H9 (cell line): ENCODE measurements around the gene R3HDM2. TPM values are rescaled to one million over a fixed set of nuclear protein-coding genes. Genes with fewer than 3 reads are reported as not detected.

Experiments used
- DNase-seq: peaks from one replicate; pipeline ENCODE4 v3.0.0-alpha.2; 2017
- H2AFZ ChIP-seq: one replicate; pipeline ENCODE4 v1.6.1; 2013; ENCODE audit warnings: mild to moderate bottlenecking, low read length, control low read depth, moderate library complexity
- H2AK5ac ChIP-seq: 2 replicates; pipeline ENCODE4 v1.6.1; 2013; ENCODE audit warnings: low read length, control low read depth, mixed read lengths; ENCODE audit not compliant: insufficient read length
- H2BK120ac ChIP-seq: one replicate; pipeline ENCODE4 v1.6.1; 2013; ENCODE audit warnings: low read depth, mild to moderate bottlenecking, low read length, control low read depth, inconsistent platforms; ENCODE audit not compliant: poor library complexity, severe bottlenecking
- H2BK12ac ChIP-seq: 2 replicates; pipeline ENCODE4 v1.6.1; 2013; ENCODE audit warnings: low read length, control low read depth, mixed read lengths, low read depth; ENCODE audit not compliant: insufficient read length
- H2BK15ac ChIP-seq: 2 replicates; pipeline ENCODE4 v1.6.1; 2013; ENCODE audit warnings: low read depth, low read length, control low read depth
- H2BK20ac ChIP-seq: one replicate; pipeline ENCODE4 v1.6.1; 2013; ENCODE audit warnings: low read depth, mild to moderate bottlenecking, low read length, control low read depth, inconsistent platforms; ENCODE audit not compliant: poor library complexity, severe bottlenecking
- H2BK5ac ChIP-seq: 2 replicates; pipeline ENCODE4 v1.6.1; 2013; ENCODE audit warnings: low read length, control low read depth, mixed read lengths; ENCODE audit not compliant: insufficient read length
- H3K14ac ChIP-seq: 2 replicates; pipeline ENCODE4 v1.6.1; 2013; ENCODE audit warnings: low read length, control low read depth; ENCODE audit not compliant: insufficient read depth
- H3K18ac ChIP-seq: 2 replicates; pipeline ENCODE4 v1.6.1; 2013; ENCODE audit warnings: low read depth, mild to moderate bottlenecking, mixed read lengths, low read length, control low read depth; ENCODE audit not compliant: insufficient read length
- H3K23ac ChIP-seq: 2 replicates; pipeline ENCODE4 v1.6.1; 2013; ENCODE audit warnings: low read length, control low read depth, mixed read lengths, low read depth; ENCODE audit not compliant: insufficient read length
- H3K23me2 ChIP-seq: 2 replicates; pipeline ENCODE4 v1.6.1; 2013; ENCODE audit warnings: low read depth, mild to moderate bottlenecking, mixed read lengths, low read length, control low read depth; ENCODE audit not compliant: insufficient read length, poor library complexity, severe bottlenecking
- H3K27ac ChIP-seq: 2 replicates; pipeline ENCODE4 v1.5.1; 2013; ENCODE audit warnings: low read length, control low read depth, mixed read lengths, low read depth; ENCODE audit not compliant: insufficient read length
- H3K27me3 ChIP-seq: 2 replicates; pipeline ENCODE4 v1.6.1; 2013; ENCODE audit warnings: low read length, control low read depth, inconsistent platforms; ENCODE audit not compliant: insufficient read depth
- H3K4ac ChIP-seq: 2 replicates; pipeline ENCODE4 v1.6.1; 2013; ENCODE audit warnings: low read depth, mild to moderate bottlenecking, control low read depth, inconsistent platforms, low read length, moderate library complexity
- H3K4me1 ChIP-seq: 2 replicates; pipeline ENCODE4 v1.6.1; 2013; ENCODE audit warnings: low read length, control low read depth, inconsistent platforms; ENCODE audit not compliant: insufficient read depth
- H3K4me2 ChIP-seq: 2 replicates; pipeline ENCODE4 v1.6.1; 2013; ENCODE audit warnings: low read length, control low read depth, mixed read lengths; ENCODE audit not compliant: insufficient read length, insufficient read depth
- H3K56ac ChIP-seq: 2 replicates; pipeline ENCODE4 v1.6.1; 2013; ENCODE audit warnings: low read depth, mild to moderate bottlenecking, mixed read lengths, low read length, control low read depth; ENCODE audit not compliant: insufficient read length
- H3K79me1 ChIP-seq: 2 replicates; pipeline ENCODE4 v1.6.1; 2013; ENCODE audit warnings: low read depth, mild to moderate bottlenecking, moderate library complexity, low read length, control low read depth, inconsistent platforms; ENCODE audit not compliant: insufficient read depth, poor library complexity, severe bottlenecking
- H3K79me2 ChIP-seq: 2 replicates; pipeline ENCODE4 v1.6.1; 2013; ENCODE audit warnings: low read length, control low read depth, inconsistent platforms; ENCODE audit not compliant: insufficient read depth
- H3K9ac ChIP-seq: 2 replicates; pipeline ENCODE4 v1.6.1; 2013; ENCODE audit warnings: low read length, control low read depth, mixed read lengths; ENCODE audit not compliant: insufficient read length; ENCODE audit errors: extremely low read depth
- H3K9me3 ChIP-seq: one replicate; pipeline ENCODE4 v1.6.1; 2013; ENCODE audit warnings: low read depth, low read length, inconsistent platforms; ENCODE audit not compliant: control insufficient read depth
- H3T11ph ChIP-seq: one replicate; pipeline ENCODE4 v1.6.1; 2013; ENCODE audit warnings: mild to moderate bottlenecking, low read length, control low read depth, inconsistent platforms
- H4K20me1 ChIP-seq: one replicate; pipeline ENCODE4 v1.6.1; 2013; ENCODE audit not compliant: control insufficient read depth, insufficient read length, insufficient read depth
- H4K5ac ChIP-seq: 2 replicates; pipeline ENCODE4 v1.6.1; 2013; ENCODE audit warnings: low read depth, mild to moderate bottlenecking, mixed read lengths, low read length, control low read depth; ENCODE audit not compliant: insufficient read length
- H4K8ac ChIP-seq: replicated peaks from 2 replicates; pipeline ENCODE4 v1.6.1; 2013; ENCODE audit warnings: low read length, control low read depth, mixed read lengths, low read depth; ENCODE audit not compliant: insufficient read length
- H4K91ac ChIP-seq: 2 replicates; pipeline ENCODE4 v1.6.1; 2013; ENCODE audit warnings: low read depth, mild to moderate bottlenecking, moderate library complexity, mixed read lengths, low read length, control low read depth; ENCODE audit not compliant: insufficient read length
- H3K27ac Mint-ChIP-seq, 3 experiments: 2 replicates in 2 of 3; 3 replicates in 1 of 3; pipeline ENCODE4 v1.8.0; 2020 to 2021; ENCODE audit warnings: mixed read lengths in 3 of 3, mild to moderate bottlenecking in 1 of 3, moderate library complexity in 1 of 3
- H3K27me3 Mint-ChIP-seq: 2 replicates; pipeline ENCODE4 v1.8.0; 2021; ENCODE audit warnings: low read depth, mild to moderate bottlenecking, moderate library complexity, mixed read lengths
- H3K36me3 Mint-ChIP-seq, 3 experiments: 2 replicates in 2 of 3; 3 replicates in 1 of 3; pipeline ENCODE4 v1.8.0; 2020 to 2021; ENCODE audit warnings: low read depth in 3 of 3, mixed read lengths in 3 of 3; ENCODE audit not compliant: insufficient read depth in 1 of 3
- H3K4me1 Mint-ChIP-seq, 2 experiments: 2 replicates each; pipeline ENCODE4 v1.8.0; 2020; ENCODE audit warnings: mixed read lengths in 2 of 2
- H3K4me3 Mint-ChIP-seq, 2 experiments: 2 replicates in 1 of 2; 3 replicates in 1 of 2; pipeline ENCODE4 v1.8.0; 2020 to 2021; ENCODE audit warnings: mild to moderate bottlenecking in 2 of 2, mixed read lengths in 2 of 2, moderate library complexity in 1 of 2
- H3K9me3 Mint-ChIP-seq, 2 experiments: 2 replicates in 1 of 2; 3 replicates in 1 of 2; pipeline ENCODE4 v1.8.0; 2020; ENCODE audit warnings: mild to moderate bottlenecking in 2 of 2, mixed read lengths in 2 of 2, moderate library complexity in 1 of 2
- CTCF ChIP-seq: fragments of 200-600 bp; sonication (generic); conservative IDR thresholded peaks from 3 replicates; pipeline ENCODE4 v1.8.0; 2021; ENCODE audit warnings: antibody characterized with exemption, mild to moderate bottlenecking
- WGBS: extraction: QIAGEN DNeasy Blood & Tissue Kit; methylation state at CpG from one replicate; pipeline ENCODE4 v1.1.7; 2013; ENCODE audit warnings: missing lambda C conversion rate, low lambda C conversion rate, mixed read lengths; ENCODE audit not compliant: insufficient read length; ENCODE audit errors: extremely low coverage; 5-methylcytosine and 5-hydroxymethylcytosine counted together
- total RNA-seq: library from RNA; stranded (reverse); gene quantifications from 2 replicates; pipeline ENCODE4 v1.2.1, GENCODE V29; 2021

The R3HDM2 gene
- total RNA-seq, 1 experiment from 2014 or later = 43.9 TPM

GRCh38 chr12:57438400-57438799 is 7.6 kb upstream of the R3HDM2 start:
- Histone ChIP-seq H3K18ac (no peak overlapping the region), H3K9me3 (no peaks in the 10 kb centered on the region), H3K56ac (no peak overlapping the region), H4K5ac (no peak overlapping the region), H2BK20ac (no peak overlapping the region), H3K27ac (no peak overlapping the region), H2AFZ (no peak overlapping the region), H3K14ac (no peak overlapping the region), H4K20me1 (no peaks in the 10 kb centered on the region), H2BK5ac (no peak overlapping the region), H4K91ac (no peak overlapping the region), H2AK5ac (no peak overlapping the region), H3K4me1 (no peaks in the 10 kb centered on the region), H3K4me2 (no peak overlapping the region), H2BK12ac (no peak overlapping the region), H3K23me2 (no peaks in the 10 kb centered on the region), H3K27me3 (no peaks in the 10 kb centered on the region), H3K9ac (no peak overlapping the region), H2BK15ac (no peak overlapping the region), H3K79me1 (no peaks in the 10 kb centered on the region), H3T11ph (no peak overlapping the region), H3K4ac (no peak overlapping the region), H2BK120ac (no peak overlapping the region), H3K23ac (no peak overlapping the region), H3K79me2 (no peaks in the 10 kb centered on the region), H4K8ac (no peak overlapping the region)
- Mint-ChIP-seq H3K4me1 (peaks cover 4 to 9% of the 10 kb centered on the region in 2 experiments; a peak in 2 of 4 replicates), H3K36me3 (peaks cover 2 to 8% (median 4%) of the 10 kb centered on the region in 3 experiments; a peak in 4 of 7 replicates), H3K4me3 (no peak overlapping the region), H3K9me3 (peaks cover 9 to 13% of the 10 kb centered on the region in 2 experiments), H3K27me3 (peaks cover 4% of the 10 kb centered on the region; the same call in 1 of the 2 replicates), H3K27ac (no peak overlapping the region)
- DNase-seq = no peak
- WGBS = no CpG with 5 or more reads among the region's 1 CpG
- TF ChIP-seq CTCF = no peak
